Erythroblast (primary cell): ENCODE results near the gene IFITM1.
A peak's percentile ranks its signal among the peaks of the same experiment; 100 is the strongest.
"Not testable (repeated sequence)": the region's sequence is repeated elsewhere in the genome, so short reads cannot be mapped to it uniquely, and the experiment has no call there.

Experiments used
- DNase-seq, 2 experiments: peaks; one replicate each; lab custom pipeline; 2025; lab: John Stamatoyannopoulos, UW
- GATA1 ChIP-seq: IDR thresholded peaks from 2 replicates; pipeline ENCODE4 v1.6.1; 2011; ENCODE audit warnings: low read depth, mild to moderate bottlenecking, control low read depth, low read length, moderate library complexity
- POLR2A ChIP-seq: IDR thresholded peaks from 2 replicates; pipeline ENCODE4 v1.6.1; 2011; ENCODE audit warnings: mild to moderate bottlenecking, low read length

Gene IFITM1

GRCh38 chr11:316891-317301, 3.1 kb downstream of the IFITM1 start:
- no peak for TF ChIP-seq GATA1
- TF ChIP-seq POLR2A = no peak
- no peak for DNase-seq

- not testable (repeated sequence) for DNase-seq
Measured at GRCh38 chr11:317668-318404, 4.0 kb downstream of the IFITM1 start.

- DNase-seq = not testable (repeated sequence)
Measured at GRCh38 chr11:318405-319120, 4.7 kb downstream of the IFITM1 start.

GRCh38 chr11:319121-319887, 5.5 kb downstream of the IFITM1 start:
- DNase-seq = not testable (repeated sequence)

GRCh38 chr11:319888-320273, 6.0 kb downstream of the IFITM1 start:
- not testable (repeated sequence) for DNase-seq

GRCh38 chr11:324156-324555, 10.3 kb downstream of the IFITM1 start:
- TF ChIP-seq POLR2A (no peak), GATA1 (no peak)
- no peak for DNase-seq

GRCh38 chr11:324593-325517, 11.0 kb downstream of the IFITM1 start:
- DNase-seq = not testable (repeated sequence)

- TF ChIP-seq POLR2A (no peak), GATA1 (no peak)
- DNase-seq = no peak
Measured at GRCh38 chr11:325796-326591, 12.2 kb downstream of the IFITM1 start.

GRCh38 chr11:326592-326841, 12.7 kb downstream of the IFITM1 start:
- TF ChIP-seq POLR2A (no peak), GATA1 (no peak)
- DNase-seq = no peak

- DNase-seq = peak; percentile 42 to 50
Measured at GRCh38 chr11:326842-327580, 13.2 kb downstream of the IFITM1 start.

GRCh38 chr11:327581-327923, 13.7 kb downstream of the IFITM1 start:
- DNase-seq = no peak
- no peak for TF ChIP-seq GATA1

More at GRCh38 chr11:326842-327580, 13.2 kb downstream of the IFITM1 start:
- TF ChIP-seq GATA1 (no peak), POLR2A (no peak)

- DNase-seq = no peak
- no peak for TF ChIP-seq POLR2A
- TF ChIP-seq GATA1 = no peak
Measured at GRCh38 chr11:328012-328411, 14.2 kb downstream of the IFITM1 start.

GRCh38 chr11:328516-329100, 14.8 kb downstream of the IFITM1 start:
- not testable (repeated sequence) for DNase-seq
